ENCODE results near the gene MPP2.
"Not testable (repeated sequence)": the region's sequence is repeated elsewhere in the genome, so short reads cannot be mapped to it uniquely, and the experiment has no call there.

MPP2 gene, protein sequence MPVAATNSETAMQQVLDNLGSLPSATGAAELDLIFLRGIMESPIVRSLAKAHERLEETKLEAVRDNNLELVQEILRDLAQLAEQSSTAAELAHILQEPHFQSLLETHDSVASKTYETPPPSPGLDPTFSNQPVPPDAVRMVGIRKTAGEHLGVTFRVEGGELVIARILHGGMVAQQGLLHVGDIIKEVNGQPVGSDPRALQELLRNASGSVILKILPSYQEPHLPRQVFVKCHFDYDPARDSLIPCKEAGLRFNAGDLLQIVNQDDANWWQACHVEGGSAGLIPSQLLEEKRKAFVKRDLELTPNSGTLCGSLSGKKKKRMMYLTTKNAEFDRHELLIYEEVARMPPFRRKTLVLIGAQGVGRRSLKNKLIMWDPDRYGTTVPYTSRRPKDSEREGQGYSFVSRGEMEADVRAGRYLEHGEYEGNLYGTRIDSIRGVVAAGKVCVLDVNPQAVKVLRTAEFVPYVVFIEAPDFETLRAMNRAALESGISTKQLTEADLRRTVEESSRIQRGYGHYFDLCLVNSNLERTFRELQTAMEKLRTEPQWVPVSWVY

DNA sequence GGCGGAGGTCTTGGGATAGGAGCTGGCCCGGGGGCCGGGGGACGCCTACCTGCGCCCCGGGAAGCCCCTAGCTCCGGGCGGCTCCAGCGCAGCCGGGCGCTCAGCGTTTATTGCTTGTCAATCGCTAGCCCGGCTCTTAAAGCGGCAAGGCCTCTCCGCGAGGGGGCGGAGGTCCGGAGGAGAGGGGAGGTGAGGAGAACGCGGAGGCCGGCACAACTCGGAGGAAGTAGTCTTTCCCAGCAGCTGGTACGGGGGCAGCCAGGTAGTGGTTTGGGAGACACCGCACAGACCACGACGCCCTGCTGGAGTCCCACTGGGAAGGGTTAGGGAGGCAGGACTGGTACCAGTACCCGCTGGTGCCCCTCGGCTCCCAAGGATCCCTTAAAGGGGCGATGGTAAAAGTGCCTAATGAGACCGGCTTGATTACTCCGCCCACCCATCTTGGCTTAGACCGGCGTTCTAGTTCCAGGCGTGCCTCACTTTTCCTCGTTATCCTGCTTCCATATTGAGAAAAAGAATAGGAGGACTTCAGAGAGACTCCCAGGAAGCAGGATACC is at the start of gene MPP2:
TSS of gene MPP2 (minus strand) at position 112 of the 557 bp plus-strand sequence. CDS start 3,076 bp downstream, outside the sequence.
- DNase-seq: peak; percentile 55 to 69

DNA sequence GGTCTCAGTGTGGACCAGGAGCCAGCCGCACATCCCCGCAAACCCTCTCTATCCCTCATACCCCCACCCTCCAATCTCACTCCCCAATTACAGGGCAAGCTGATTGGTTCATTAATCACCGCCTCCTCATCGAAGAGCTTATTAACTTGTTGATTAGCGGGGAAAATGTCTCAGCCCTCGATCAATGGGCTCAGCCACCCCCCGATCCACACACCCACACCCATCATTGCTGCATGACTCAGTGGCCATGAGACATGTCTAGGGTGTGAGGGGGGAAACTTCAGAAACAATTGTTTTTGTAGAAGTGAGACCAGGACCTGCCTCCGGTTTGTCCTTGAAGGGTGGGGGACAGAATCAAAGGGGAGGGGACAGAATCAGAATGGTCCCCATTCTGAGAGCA is 48.9 kb upstream of the MPP2 start:
- DNase-seq: no peak

DNA sequence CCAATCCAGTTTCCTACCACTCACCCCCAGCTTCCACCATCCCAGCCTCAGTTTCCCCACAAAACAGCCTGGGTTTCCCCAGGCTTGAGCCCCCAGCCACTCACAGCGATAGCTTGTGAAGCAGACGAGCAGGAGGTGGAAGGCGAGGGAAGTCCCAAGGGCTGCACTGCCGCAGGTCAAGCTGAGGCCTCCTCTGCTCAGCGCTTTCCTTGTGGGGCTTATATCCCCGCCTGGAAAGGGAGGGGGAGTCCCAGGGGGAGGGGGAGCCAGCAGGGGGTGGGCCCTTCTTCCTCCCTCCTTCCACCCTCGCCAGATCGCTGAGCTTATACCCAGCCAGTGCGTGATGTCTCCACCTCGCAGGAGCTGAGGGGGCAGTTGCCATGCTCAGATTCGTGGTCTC is 46.4 kb upstream of the MPP2 start, which contains the start of gene PYY:
TSS of gene PYY (minus strand) at position 195 of the 400 bp plus-strand sequence. CDS start 457 bp downstream, outside the sequence.
- no peak for DNase-seq

DNA sequence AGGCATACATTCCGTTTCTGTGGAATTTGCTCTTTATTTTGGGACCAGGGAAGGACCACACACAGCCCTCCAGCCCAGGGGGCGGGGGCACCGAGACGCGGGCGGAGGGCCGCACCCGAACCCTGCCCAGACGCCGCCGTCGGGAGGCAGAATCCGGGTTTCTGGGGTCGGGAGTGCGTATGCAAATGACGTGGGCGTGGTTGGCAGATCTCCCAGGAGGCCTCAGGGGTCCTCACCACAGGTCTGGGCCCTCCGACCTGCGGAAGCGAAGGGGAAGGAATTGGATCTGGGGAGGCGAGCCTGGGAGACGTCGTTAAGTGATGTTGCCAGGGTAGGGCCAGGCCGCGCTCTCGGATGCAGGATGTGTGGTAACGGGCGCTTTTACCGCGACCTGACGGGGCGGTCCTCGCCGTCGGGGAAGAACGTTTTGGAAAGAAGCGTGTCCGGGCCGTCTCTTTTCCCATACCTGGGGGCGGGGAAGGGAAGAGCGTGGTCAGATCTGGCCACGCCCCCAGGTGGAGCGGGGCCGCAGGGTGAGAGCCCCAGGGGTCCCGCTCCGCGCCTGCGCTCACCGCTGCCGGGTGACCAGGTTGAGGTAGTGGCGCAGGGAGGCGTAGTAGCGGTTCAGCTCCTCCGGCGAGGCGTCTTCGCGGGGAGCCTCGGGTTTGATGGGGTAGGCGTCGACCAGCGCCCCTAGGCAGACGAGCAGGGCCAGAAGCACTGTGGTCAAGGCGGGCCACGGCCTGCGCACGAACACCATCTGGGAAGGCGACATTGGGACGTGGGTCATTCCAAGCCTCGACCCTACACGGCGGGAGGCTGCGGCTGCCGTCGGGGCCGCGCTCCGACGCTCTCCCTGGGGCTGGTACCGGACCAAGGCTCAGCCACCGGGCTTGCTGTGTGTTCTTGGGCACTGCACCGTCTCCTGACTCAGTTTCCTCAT is 45.7 kb upstream of the MPP2 start:
- DNase-seq: no peak

DNA sequence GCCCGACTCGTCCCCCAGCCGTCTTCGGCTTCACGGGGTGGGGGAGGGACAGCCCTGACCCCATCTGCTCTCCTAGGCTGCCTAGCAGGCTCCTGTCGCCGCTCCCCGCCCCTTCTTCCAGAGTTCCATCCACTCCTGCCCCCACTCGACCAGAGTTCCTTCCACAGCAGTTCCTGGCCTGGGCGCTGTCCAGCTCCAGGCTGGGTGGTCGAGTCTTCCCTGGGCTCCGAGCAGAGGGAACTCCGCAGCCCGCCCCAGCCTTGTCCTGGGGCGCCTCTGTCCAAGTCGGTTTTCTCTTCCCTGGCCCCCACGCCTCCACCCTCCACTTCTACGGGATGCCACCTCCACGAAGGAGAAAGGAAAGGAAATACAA is 45.0 kb upstream of the MPP2 start:
- no peak for DNase-seq

DNA sequence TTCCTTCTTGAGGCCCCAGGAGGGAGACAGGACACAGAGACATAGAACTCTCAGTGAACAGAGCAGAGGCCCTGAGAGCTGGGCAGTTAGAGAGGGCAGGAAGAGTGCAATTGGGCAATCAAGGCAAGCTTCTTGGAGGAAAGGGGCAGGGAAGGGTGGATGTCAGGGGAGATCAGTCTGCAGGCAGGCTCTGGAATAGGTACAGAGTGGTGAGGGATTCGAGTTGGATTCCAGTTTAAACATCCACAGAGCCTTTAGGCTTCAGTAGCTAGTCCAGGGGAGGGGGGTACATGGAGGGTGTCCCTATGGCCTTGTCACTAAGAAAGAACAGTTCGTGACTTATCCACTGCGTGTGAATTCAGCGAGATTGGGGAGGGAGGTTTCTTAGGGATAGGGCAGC is 44.4 kb upstream of the MPP2 start:
- no peak for DNase-seq

DNA sequence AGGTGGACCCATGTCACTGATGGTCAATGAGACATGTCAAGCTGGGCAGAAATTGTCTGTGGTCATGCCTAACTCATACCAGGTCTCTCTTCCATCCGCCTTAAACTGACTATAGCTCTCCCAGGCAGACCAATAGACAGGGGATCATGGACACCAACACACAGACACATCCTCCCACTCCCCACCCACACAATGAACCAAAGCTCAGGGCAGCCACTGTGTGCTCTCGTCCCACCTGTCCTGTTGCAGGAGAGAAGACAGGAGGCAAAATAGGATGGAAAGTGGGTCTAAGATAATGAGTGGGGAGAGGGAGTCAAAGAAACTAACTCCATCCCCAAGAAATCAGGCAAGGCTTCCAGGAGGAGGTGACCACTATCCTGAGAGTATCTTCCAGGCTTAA is 43.2 kb upstream of the MPP2 start:
- no peak for DNase-seq

DNA sequence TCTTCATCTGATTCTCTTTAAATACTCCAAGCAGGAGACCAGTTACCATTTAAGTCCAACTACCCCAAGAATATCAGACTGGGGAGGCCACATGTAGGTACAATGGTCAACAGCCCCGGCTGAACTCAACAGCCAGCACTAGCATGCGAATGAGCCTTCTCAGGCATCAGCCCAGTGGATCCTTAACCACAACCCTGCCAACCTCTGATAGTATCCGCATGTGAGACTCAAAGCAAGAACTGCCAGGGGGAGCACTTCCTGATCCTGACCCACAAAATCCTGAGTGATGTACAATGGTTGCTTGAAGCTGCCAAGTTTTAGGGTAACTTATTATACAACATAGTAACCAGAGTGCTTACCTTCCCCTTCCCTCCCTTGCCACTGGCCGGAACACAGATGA is 42.4 kb upstream of the MPP2 start:
- DNase-seq: no peak

DNA sequence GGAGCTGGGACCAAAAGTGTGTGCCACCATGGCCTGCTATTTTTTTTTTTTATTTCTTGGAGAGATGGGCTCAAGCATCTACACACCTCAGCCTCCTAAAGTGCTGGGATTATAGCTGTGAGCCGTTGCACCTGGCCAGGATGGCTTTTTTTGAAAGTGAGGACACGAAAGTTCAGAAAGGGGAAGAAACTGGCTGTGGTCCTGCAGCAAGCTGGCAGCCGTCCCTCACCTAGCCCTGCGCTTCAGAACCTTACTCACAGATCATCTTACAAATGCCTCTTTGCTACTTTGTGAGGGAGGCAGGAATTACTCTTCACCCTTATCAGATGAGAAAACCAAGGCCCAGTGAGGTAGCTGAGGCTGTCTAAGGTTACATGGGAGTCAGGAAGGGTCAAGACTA is 39.4 kb upstream of the MPP2 start:
- DNase-seq: no peak

DNA sequence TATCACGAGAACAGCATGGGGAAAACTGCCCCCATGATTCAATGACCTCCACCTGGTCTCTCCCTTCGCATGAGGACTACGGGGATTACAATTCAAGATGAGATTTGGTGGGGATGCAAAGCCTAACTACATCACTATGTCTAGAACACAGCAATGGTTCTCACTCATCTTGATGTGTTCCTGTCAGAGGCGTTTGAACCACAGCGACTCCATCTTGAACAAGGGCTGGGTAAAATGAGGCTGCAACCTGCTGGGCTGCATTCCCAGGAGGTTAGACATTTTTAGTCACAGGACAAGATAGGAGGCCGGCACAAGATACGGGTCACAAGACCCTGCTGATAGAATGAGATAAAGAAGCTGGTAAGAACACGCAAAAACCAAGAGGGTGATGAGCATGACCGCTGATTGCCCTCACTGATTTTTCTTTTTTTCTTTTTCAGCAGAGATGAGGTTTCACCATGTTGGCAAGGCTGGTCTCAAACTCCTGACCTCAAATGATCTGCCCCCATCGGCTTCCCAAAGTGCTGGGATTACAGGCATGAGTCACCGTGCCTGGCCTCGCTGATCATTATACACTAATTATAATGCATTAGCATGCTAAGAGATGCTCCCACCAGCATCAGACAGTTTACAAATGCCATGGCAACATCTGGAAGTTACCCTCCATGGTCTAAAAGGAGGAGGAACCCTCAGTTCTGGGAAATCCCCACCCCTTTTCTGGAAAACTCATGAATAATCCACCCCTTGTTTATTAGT is 37.9 kb upstream of the MPP2 start:
- DNase-seq: no peak

DNA sequence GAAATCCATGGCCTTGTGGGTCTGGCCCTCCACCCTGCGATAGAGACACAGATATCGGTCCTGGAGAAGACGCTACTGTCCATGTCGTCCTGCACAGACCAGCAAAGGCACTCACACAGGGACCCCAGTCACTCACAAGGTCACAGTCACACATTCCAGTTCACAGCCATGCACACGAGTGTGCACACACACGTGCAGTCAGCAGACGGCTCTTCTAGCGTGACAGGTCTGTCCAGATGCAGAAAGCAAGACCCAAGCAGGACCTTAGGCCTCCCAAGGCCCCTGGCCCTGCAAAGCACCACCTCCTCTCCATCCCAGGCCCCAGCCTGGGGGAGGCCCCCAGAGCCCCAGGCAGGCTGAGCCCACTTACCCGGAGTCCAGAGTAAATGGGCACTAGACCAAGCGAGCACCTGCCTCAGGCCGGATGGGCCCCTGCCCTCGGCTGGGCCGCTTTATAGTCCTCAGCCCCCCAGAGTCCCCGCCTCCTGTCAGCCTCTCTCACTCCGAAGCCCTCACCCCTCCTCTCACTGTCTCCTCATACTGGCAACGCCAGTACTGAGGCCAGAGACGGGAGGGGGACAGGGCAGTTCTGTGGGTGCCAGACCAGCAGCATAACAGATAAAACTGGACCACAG is 34.8 kb upstream of the MPP2 start, which contains the start of gene PPY:
TSS of gene PPY (minus strand) at position 426 of the 635 bp plus-strand sequence. CDS start 822 bp downstream, outside the sequence.
- DNase-seq: no peak

DNA sequence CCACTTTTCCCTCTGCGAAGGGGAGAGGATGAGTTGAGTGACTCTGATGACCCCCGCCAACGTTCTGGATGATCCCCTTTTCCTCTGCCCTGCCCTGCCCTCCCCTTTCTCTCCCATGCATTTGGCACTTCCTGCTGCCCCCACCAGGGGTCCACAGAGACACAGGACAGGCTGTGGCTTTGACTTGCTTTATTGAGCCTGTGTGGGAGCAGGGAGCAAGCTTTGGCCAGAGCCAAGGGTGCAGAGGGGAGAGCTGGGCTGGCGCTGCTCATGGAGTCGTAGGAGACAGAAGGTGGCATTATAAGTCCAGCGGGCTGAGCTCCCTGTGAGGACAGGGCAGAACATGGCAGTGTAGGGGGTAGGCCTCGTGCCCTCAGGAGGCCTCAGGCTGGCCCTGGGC is 33.3 kb upstream of the MPP2 start:
- DNase-seq: no peak

DNA sequence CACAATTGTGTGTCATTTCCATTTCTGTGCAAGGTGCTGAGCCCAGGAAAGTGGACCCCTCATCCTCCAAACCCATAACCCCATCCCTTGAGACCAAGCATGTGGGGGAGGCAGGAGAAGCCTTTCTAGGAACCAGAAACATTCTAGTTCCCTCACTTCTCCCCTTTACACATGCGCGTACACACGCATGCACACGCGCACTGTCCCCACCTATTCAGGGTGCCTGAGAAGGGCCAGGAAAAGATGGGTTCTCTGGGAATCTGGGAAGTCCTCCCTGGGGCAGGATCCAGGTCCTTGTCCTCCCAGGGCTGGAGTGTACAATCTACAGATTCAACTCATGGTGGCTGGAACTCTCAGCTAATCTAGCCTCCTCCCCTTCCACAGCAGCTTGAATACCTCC is 32.5 kb upstream of the MPP2 start:
- no peak for DNase-seq

DNA sequence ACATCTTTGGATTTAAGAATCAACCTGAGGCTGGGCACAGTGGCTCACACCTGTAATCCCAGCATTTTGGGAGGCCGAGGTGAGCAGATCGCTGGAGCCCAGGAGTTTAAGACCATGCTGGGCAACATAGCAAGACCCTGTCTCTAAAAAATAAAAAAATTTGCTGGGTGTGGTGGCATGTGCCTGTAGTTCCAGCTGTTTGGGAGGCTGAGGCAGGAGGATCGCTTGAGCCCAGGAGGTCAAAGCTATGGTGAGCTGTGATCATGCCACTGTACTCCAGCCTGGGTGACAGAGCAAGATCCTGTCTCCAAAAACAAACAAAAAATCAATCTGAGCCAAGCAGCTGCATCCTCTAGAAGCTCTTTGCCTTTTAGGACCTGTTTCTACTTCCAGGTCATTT is 32.1 kb upstream of the MPP2 start:
- DNase-seq: not testable (repeated sequence)

DNA sequence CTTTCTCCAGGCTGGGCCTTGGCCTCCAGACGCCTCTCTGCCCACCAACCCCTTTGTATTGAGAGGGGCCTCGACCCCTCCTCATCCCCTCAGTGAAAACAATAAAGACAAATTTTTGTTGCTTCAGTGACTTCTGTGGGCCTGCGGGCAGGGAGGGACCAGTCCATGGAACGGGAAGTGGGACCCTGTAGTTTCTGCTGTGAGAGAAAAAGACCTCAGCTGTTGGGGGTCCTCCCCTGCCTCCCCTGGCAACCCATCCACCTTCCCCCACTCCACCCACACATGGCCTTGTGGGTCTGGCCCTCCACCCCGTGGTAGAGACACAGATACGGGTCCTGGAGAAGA is 31.5 kb upstream of the MPP2 start:
- no peak for DNase-seq

DNA sequence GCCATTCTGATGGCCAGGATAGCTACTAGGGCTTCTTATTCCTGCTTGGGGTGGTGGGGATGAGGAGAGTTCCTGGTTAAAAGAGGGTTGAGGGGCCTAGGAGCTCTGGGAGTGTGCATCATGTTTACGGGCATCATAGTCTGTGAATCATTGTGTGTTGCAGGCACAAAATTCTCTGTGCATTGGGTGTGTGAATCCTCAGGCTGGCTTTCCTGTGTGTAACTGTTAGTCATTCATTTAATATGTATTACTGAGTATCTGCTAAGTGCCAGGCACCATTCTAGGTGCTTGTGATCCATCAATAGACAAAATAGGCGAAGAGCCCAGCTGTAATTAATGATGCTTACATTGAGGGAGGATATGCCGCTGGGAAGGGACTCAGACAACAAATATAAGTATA is 29.1 kb upstream of the MPP2 start:
- no peak for DNase-seq

DNA sequence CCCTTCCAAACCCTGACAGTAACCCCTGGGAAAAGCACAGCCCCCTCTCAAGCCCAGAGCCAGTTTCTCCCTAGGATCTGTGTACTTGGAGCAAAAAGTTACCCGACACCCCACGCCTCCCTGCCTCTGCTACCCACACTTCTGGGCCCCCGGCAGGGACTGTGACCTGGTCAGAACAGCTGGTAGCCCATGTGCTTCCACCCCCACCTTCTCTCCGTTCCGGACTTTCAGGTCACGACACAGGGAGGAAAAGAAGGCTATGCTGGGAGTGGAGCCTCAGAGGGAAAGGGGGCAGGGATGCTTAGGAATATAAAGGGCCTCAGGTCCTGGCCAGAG is 28.6 kb upstream of the MPP2 start:
- no peak for DNase-seq

DNA sequence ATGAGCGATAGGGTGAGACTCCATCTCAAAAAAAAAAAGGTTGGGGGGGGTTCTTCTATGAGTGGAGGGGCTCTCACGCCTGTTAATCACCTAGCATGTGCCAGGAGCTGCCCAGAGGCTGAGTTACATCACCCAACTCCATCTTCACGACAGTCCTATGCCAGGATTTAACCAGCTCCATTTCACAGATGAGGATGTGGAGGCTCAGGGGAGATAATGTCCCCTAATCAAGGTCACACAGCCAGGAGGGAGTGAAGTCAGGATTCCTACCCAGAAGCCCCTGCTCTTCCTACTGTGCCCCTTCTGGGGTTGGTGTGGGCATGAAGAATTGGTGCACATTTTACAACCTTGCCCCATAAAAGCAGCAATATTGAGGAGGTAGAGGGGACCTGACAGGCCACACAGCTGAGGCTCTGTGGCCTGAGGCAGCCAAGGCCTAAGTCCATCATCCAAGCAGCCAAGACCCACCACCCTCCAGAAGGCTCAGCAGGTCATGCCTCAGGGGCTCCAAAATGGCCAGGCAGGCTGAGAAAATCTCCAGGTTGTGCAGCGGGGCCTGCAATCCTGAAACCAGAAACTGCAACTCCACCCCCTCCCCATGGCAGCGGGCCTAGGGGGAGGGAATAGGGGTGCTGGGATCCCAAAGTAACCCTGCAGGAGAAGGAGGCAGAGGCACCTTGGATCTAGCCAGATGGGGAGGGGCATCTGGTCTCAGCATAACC is 28.0 kb upstream of the MPP2 start:
- no peak for DNase-seq

DNA sequence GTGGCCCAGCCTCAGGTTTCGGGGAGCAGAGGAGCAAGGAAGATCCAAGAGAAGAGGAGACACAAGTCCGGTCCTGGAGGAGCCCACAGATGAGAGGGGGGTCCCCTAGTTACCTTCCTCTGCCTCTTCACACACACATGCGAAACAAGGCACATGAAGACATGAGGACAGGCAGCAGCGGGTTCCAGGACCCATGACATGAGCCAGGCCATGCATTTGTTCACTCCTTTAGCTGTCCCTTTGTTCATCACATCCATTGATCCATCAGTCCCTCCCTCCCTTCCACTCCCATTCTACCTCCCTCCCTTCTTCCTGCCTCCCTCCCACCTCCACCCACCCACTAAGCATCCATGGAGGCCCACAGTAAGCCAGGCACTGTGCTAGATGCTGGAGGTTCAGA is 25.6 kb upstream of the MPP2 start:
- no peak for DNase-seq

DNA sequence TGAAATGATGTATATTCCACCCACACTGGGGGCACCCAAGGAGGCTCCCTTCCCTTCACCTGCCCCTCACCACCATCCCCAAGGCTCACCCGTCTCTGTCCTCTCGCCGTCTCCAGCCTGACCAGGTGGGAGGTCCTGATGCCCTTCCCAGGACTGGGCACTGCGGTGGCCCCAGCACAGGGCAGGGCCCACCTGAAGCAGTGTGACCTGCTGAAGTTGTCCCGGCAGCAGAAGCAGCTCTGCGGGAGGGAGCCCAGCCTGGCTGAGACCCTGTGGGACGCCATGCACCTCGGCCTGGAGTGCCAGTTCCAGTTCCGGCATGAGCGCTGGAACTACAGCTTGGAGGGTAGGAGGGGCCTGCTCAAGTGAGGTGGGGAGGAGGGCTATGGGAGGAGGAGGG is 25.0 kb upstream of the MPP2 start:
- DNase-seq: no peak

DNA sequence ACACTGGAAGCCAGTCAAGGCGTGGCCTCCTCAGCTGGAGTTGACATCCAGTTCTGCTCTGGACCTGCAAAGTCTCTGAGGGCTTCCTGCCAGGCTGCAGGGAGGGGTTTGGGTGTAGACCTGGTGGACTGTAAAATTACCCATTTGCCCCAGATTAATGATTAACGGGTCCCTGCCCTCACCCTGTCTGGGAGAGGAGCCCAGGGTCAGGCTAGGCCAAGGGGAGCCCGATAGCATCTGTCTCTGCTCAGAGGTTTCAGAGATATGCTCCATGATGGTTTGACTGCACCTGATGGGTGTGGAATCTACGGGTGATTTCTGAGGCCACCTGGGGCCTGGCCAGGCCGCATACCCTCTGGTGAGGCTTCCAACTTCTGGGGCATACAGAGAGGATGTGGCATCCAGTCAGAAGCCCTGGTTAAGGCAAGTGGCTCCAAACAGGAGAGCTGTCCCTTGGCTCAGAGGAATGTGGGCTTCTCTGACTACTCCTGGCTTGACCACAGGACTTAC is 23.8 kb upstream of the MPP2 start:
- no peak for DNase-seq
